ENCODE results near the gene IGSF21. TPM values are rescaled to one million over a fixed set of nuclear protein-coding genes. Genes with fewer than 3 reads are reported as not detected.

Gene IGSF21
- total RNA-seq, 2 experiments from 2014 or later, result not detected

DNA sequence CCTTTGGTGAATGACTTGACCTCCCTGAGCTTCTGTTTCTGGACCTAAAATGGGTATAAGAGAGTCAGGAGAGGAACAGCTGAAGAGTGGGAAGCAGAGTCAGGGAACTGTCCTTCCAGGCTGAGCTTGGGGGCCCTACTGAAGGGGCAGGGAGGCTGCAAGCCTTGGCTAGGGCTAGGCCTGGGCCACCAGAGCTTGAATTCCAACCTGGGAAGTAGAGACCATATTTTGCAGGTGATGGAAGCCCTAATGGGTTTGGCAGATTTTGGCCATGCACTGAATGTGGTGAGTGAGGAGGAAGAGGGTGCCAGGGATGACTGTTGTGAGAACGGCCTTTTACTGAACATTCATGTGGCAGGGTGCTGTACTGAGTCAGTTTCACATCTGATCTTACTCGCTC lies 303.7 kb downstream of the IGSF21 start:
- Mint-ChIP-seq H3K9me3 (peaks cover 2% of the 10 kb centered on the region), H3K4me3 (no peak overlapping the region), H3K27me3 (peaks cover 16% of the 10 kb centered on the region), H3K27ac (no peak overlapping the region), H3K4me1 (ENCODE audit: low read depth) (no peaks in the 10 kb centered on the region), H3K36me3 (ENCODE audit: low read depth) (no peaks in the 10 kb centered on the region)
- Histone ChIP-seq H3K27ac (ENCODE audit: low read depth in 1 of 2, low read length in 2 of 2) (no peak overlapping the region), H3K27me3 (ENCODE audit: control insufficient read depth in 1 of 2, insufficient read depth in 2 of 2, low read length in 2 of 2) (no peaks in the 10 kb centered on the region), H3K4me3 (ENCODE audit: low read length) (no peak overlapping the region), H3K36me3 (ENCODE audit: insufficient read depth, low read length) (no peaks in the 10 kb centered on the region), H3K9me3 (ENCODE audit: control insufficient read depth in 1 of 2, insufficient read depth in 1 of 2, low read length in 2 of 2) (peaks cover 14 to 28% of the 10 kb centered on the region in 2 experiments), H3K4me1 (ENCODE audit: insufficient read depth, low read length) (no peaks in the 10 kb centered on the region)
- CTCF ChIA-PET, result no interaction called here
- DNase-seq, result no peak
- intact Hi-C loops (cut with DNase I, micrococcal nuclease), result no loop called here
- POLR2A ChIA-PET, result no interaction called here
- TF ChIP-seq, protein P1, sequence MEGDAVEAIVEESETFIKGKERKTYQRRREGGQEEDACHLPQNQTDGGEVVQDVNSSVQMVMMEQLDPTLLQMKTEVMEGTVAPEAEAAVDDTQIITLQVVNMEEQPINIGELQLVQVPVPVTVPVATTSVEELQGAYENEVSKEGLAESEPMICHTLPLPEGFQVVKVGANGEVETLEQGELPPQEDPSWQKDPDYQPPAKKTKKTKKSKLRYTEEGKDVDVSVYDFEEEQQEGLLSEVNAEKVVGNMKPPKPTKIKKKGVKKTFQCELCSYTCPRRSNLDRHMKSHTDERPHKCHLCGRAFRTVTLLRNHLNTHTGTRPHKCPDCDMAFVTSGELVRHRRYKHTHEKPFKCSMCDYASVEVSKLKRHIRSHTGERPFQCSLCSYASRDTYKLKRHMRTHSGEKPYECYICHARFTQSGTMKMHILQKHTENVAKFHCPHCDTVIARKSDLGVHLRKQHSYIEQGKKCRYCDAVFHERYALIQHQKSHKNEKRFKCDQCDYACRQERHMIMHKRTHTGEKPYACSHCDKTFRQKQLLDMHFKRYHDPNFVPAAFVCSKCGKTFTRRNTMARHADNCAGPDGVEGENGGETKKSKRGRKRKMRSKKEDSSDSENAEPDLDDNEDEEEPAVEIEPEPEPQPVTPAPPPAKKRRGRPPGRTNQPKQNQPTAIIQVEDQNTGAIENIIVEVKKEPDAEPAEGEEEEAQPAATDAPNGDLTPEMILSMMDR (IDR thresholded peaks at IDR 0.05), result no peak
- ATAC-seq (ENCODE audit: poor library complexity), result no peak

DNA sequence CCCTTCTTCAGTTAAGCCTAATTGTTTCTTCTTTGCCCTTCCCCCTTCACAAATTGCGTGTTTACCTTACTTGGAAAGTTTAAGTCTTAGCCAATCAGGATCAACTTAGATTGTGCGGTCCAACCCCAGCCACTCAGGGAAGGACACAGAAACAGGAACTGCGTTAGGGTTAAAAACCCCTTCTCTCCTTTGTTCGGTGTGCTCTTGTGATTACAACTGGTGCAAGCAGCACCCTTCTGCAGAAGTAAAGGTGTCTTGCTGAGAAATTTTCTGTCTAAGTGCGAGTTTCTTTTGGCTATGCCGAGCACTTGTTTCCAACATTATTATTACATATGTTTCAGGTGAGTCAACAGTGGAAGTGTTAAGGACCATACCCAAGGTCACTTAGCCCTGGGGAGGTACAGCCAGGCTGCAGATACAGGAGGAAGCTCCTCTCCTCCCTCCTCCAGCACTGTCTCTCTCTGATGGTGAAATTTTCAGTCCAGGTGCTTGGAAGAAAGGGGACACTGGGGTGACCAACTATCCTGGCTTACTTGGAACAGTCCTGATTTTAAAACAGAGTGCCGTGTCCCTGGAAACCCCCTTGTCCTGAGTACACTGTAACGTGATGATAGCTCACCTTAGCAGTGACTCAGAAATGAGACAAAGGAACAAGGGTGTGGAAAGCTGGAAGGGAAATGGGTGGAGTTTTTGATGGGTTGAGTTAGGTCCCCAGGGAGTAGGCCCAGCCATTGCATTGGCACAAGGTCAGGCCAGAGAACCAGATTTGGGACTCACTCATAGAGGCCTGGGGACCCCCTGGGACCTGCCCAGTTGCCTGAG lies 304.4 kb downstream of the IGSF21 start:
- H3K27me3 ChIP-seq (ENCODE audit: control insufficient read depth in 1 of 2, insufficient read depth in 2 of 2, low read length in 2 of 2), result no peaks in the 10 kb centered on the region
- intact Hi-C loops (cut with DNase I, micrococcal nuclease), result no loop called here
- peaks cover 14 to 28% of the 10 kb centered on the region in 2 experiments for H3K9me3 ChIP-seq (ENCODE audit: control insufficient read depth in 1 of 2, insufficient read depth in 1 of 2, low read length in 2 of 2)
- H3K36me3 ChIP-seq (ENCODE audit: insufficient read depth, low read length), result no peaks in the 10 kb centered on the region
- TF ChIP-seq, protein P1 (IDR thresholded peaks at IDR 0.05), result no peak
- H3K4me3 ChIP-seq (ENCODE audit: low read length), result no peak overlapping the region
- no peaks in the 10 kb centered on the region for H3K4me1 ChIP-seq (ENCODE audit: insufficient read depth, low read length)
- CTCF ChIA-PET, result no interaction called here
- peaks cover 2% of the 10 kb centered on the region for H3K9me3 Mint-ChIP-seq
- H3K27ac ChIP-seq (ENCODE audit: low read depth in 1 of 2, low read length in 2 of 2), result no peak overlapping the region
- ATAC-seq (ENCODE audit: poor library complexity), result no peak
- H3K4me3 Mint-ChIP-seq, result no peak overlapping the region
- H3K36me3 Mint-ChIP-seq (ENCODE audit: low read depth), result no peaks in the 10 kb centered on the region
- no peak overlapping the region for H3K27ac Mint-ChIP-seq
- POLR2A ChIA-PET, result no interaction called here
- no peaks in the 10 kb centered on the region for H3K4me1 Mint-ChIP-seq (ENCODE audit: low read depth)
- H3K27me3 Mint-ChIP-seq, result peaks cover 11% of the 10 kb centered on the region
- no peak for DNase-seq

DNA sequence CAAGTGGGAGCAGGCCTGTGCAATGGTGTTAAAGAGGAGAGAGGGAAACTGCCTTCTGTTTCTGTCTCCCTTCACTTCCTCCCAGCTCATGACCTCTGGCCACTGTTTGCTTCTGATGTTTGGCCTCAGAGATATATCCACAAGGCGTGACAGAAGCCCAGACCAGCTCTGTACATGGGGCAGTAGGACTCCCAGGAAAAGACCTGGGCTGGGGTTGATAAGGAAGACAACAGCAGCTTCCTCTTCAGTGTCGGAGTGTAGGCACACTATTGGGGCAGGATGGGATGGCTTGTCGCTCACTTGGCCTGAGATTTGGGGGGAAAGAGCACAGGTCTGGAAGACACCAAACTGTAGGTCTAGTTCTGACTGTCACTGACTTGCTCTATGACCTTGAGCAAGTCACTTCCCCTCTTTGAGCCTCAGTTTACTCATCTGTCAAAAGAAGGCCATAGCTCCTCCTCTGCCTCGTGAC lies 305.3 kb downstream of the IGSF21 start:
- intact Hi-C loops (cut with DNase I, micrococcal nuclease), result no loop called here

More for the DNA sequence above, 305.3 kb downstream of the IGSF21 start:
- Mint-ChIP-seq H3K36me3 (ENCODE audit: low read depth) (no peaks in the 10 kb centered on the region), H3K4me1 (ENCODE audit: low read depth) (no peaks in the 10 kb centered on the region), H3K27ac (no peak overlapping the region), H3K9me3 (peaks cover 2% of the 10 kb centered on the region), H3K27me3 (peaks cover 12% of the 10 kb centered on the region), H3K4me3 (no peak overlapping the region)
- H3K27ac ChIP-seq (ENCODE audit: low read depth in 1 of 2, low read length in 2 of 2), result no peak overlapping the region
- no peak overlapping the region for H3K4me3 ChIP-seq (ENCODE audit: low read length)
- CTCF ChIA-PET, result no interaction called here
- H3K36me3 ChIP-seq (ENCODE audit: insufficient read depth, low read length), result no peaks in the 10 kb centered on the region
- no peaks in the 10 kb centered on the region for H3K4me1 ChIP-seq (ENCODE audit: insufficient read depth, low read length)
- peaks cover 0 to 1% of the 10 kb centered on the region in 2 experiments for H3K27me3 ChIP-seq (ENCODE audit: control insufficient read depth in 1 of 2, insufficient read depth in 2 of 2, low read length in 2 of 2)
- DNase-seq, result no peak
- no peak for ATAC-seq (ENCODE audit: poor library complexity)
- POLR2A ChIA-PET, result no interaction called here
- H3K9me3 ChIP-seq (ENCODE audit: control insufficient read depth in 1 of 2, insufficient read depth in 1 of 2, low read length in 2 of 2), result peaks cover 14 to 28% of the 10 kb centered on the region in 2 experiments
- TF ChIP-seq, protein P1 (IDR thresholded peaks at IDR 0.05), result no peak

Measured in CD4-positive, alpha-beta T cell (primary cell).